Transverse colon (tissue), 4 donors: ENCODE measurements around the gene DLL4. TPM values are rescaled to one million over a fixed set of nuclear protein-coding genes. Genes with fewer than 3 reads are reported as not detected.

ENCODE experiments used
- DNase-seq: peaks from one replicate; pipeline ENCODE4 v3.0.0-alpha.2; 2019
- H3K27ac ChIP-seq, 4 donors: fragments of 200-600 bp; sonication (generic); 2 replicates each; pipeline ENCODE4 v1.5.1; 2016 to 2018; ENCODE audit warnings: inconsistent platforms in 4 of 4
- H3K27me3 ChIP-seq: fragments of 200-600 bp; sonication (generic); 2 replicates; pipeline ENCODE4 v1.5.1; 2017; ENCODE audit warnings: inconsistent platforms
- H3K36me3 ChIP-seq, 4 donors: fragments of 200-600 bp; sonication (generic); 2 replicates each; pipeline ENCODE4 v1.5.1; 2017 to 2019; ENCODE audit warnings: inconsistent platforms in 4 of 4
- H3K4me1 ChIP-seq, 4 donors: fragments of 200-600 bp; sonication (generic); 2 replicates each; pipeline ENCODE4 v1.5.1; 2017 to 2020; ENCODE audit warnings: inconsistent platforms in 4 of 4
- H3K4me3 ChIP-seq, 4 donors: fragments of 200-600 bp; sonication (generic); 1 replicate in 1 of 4; 2 replicates in 3 of 4; pipeline versions ENCODE4 v1.5.1 to v1.6.1; 2017 to 2019; ENCODE audit warnings: inconsistent platforms in 4 of 4
- H3K9me3 ChIP-seq, 2 donors: fragments of 200-600 bp; sonication (generic); 2 replicates each; pipeline ENCODE4 v1.5.1; 2017 to 2019; ENCODE audit warnings: inconsistent platforms in 2 of 2
- EP300 ChIP-seq: sonication (generic); formaldehyde crosslinking; IDR thresholded peaks from one replicate; pipeline ENCODE4 v1.6.1; 2017; ENCODE audit warnings: antibody characterized with exemption, low read depth
- POLR2A ChIP-seq: fragments of 450-650 bp; IDR thresholded peaks from one replicate; pipeline ENCODE4 v1.6.1; 2016; ENCODE audit warnings: antibody characterized with exemption, mild to moderate bottlenecking, moderate library complexity
- POLR2AphosphoS5 ChIP-seq, 3 donors: sonication (generic); formaldehyde crosslinking; IDR thresholded peaks; one replicate each; pipeline ENCODE4 v1.6.1; 2016; ENCODE audit warnings: antibody characterized with exemption in 3 of 3
- WGBS, 2 donors: methylation state at CpG; one replicate each; pipeline ENCODE4 v1.1.5; 2018; ENCODE audit warnings: low coverage in 1 of 2; 5-methylcytosine and 5-hydroxymethylcytosine counted together
- in situ Hi-C, 4 donors: fragments of 200-750 bp; cut with MboI; loops; one replicate each; pipeline versions ENCODE4 v1.15.0 to v1.15.1; 2017; ENCODE audit warnings: low sequenced_read_pairs in 3 of 4, low pct_ligation_motif_present in 1 of 4, low pct_unique_long_range_greater_than_20kb in 1 of 4
- intact Hi-C: fragments of 100-400 bp; cut with DNase I; formaldehyde crosslinking; loops from one replicate; pipeline ENCODE4 v1.15.1; 2023; ENCODE audit warnings: low total_unique reads
- total RNA-seq, 4 donors: library from RNA; depleted of rRNA; stranded (reverse); fragments of >200 nt; gene quantifications; one replicate each; pipeline ENCODE4 v1.1.0, GENCODE V29; 2016
- TF ChIP-seq, protein P1 (sequence below), 5 experiments: fragments of 200-600 bp in 3 of 5; fragments of 450-650 bp in 2 of 5; sonication (generic) in 3 of 5; IDR thresholded peaks; 1 replicate in 2 of 5; 2 replicates in 3 of 5; pipeline ENCODE4 v1.5.1; 2016 to 2017; ENCODE audit warnings: antibody characterized with exemption in 5 of 5, inconsistent platforms in 3 of 5, mild to moderate bottlenecking in 2 of 5, moderate library complexity in 1 of 5

DLL4 gene
- total RNA-seq, 4 donors from 2014 or later = 1.5 to 14.2 (median 10.2) TPM

DNA sequence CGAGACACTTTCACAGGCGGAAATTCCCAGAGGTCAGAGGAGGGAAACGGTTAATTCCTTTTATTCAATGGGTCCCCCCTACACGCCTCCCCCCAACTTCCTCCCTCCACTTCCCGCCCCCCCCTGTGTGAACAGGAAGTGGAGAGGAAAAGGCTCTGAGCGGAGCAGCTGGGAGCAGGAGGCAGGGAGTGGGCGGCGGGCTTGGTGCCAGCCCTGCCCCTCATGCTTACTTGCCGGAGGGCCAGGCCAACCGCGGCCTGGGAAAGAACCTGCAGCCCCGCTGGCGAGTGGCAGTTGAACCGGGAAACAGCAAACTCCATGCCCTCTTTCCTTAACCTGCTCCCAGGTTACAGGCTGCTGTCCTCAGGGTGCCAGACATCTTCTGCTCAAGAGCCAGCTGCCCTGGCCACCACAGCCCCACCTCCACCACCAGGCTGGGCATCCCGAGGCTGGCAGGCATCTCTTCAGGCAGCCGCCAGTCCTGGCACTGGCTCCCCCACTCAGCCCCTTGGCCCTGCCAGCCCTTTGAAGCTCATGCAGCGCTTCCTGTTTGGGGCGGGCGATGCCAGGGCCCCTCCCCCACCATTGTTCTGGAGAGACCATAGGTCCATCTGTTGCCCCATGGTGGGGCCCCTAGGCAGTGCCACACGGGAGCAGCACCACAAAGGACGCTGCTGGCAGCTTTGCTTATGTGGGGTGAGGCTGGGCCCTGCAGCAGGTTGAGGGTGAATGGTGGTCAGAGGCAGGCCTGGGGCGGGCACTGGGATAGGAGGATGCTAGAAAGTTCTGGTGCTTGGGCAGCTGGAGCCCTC lies 21.9 kb upstream of the DLL4 start:
- DNase-seq = peak; percentile 75
- intact Hi-C loops = no loop called here
- H3K4me1 ChIP-seq = peaks cover 24 to 57% (median 34%) of the 10 kb centered on the region in 4 donors

DNA sequence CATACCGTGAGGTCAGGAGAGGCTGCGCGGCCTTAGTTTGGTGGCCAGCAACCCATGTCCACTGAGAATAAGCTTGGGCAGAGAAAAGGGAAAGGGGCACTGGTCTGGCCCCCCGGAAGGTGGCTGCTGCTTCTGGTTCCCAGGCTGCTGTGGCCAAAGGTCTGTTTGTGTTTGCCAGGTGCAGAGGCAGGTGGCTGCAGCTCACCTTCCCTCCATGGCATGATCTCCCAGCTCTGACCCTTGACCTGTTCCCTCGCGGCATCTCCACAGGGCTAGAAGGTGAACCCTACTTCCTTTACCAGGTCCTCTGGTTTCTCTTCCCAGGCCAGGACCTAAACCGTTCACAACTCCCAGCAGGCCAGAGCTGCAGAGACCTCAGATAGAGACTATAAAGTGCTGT lies 21.0 kb upstream of the DLL4 start:
- no peak for DNase-seq
- Histone ChIP-seq H3K27ac (peak overlapping the region; percentile 89 to 97 (median 94)), H3K9me3 (no peaks in the 10 kb centered on the region), H3K4me3 (no peak overlapping the region), H3K27me3 (no peaks in the 10 kb centered on the region), H3K36me3 (no peaks in the 10 kb centered on the region), H3K4me1 (peaks cover 24 to 57% (median 34%) of the 10 kb centered on the region in 4 donors)
- intact Hi-C loops = no loop called here
- in situ Hi-C loops = loop anchor here (10.0 to 25.0 kb wide), 3 partner anchors 104 to 277 kb away; no protein-coding TSS in a partner anchor
- 65% methylated on average over 7 of the region's 7 CpGs; no CpG with 5 or more reads in 1 of the 2 donors for WGBS, 2 donors
- TF ChIP-seq POLR2A = no peak
- no peak for TF ChIP-seq EP300
- TF ChIP-seq POLR2AphosphoS5 (IDR thresholded peaks at IDR 0.05) = no peak
- TF ChIP-seq, protein P1, sequence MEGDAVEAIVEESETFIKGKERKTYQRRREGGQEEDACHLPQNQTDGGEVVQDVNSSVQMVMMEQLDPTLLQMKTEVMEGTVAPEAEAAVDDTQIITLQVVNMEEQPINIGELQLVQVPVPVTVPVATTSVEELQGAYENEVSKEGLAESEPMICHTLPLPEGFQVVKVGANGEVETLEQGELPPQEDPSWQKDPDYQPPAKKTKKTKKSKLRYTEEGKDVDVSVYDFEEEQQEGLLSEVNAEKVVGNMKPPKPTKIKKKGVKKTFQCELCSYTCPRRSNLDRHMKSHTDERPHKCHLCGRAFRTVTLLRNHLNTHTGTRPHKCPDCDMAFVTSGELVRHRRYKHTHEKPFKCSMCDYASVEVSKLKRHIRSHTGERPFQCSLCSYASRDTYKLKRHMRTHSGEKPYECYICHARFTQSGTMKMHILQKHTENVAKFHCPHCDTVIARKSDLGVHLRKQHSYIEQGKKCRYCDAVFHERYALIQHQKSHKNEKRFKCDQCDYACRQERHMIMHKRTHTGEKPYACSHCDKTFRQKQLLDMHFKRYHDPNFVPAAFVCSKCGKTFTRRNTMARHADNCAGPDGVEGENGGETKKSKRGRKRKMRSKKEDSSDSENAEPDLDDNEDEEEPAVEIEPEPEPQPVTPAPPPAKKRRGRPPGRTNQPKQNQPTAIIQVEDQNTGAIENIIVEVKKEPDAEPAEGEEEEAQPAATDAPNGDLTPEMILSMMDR (IDR thresholded peaks at IDR 0.05) = no peak

More for the DNA sequence above, 21.9 kb upstream of the DLL4 start:
- in situ Hi-C loops = loop anchor here (10.0 to 25.0 kb wide), 3 partner anchors 105 to 278 kb away; no protein-coding TSS in a partner anchor
- H3K27me3 ChIP-seq = no peaks in the 10 kb centered on the region
- peak overlapping the region; percentile 12 to 52 (median 34) for H3K4me3 ChIP-seq
- TF ChIP-seq EP300 (no peak), POLR2A (peak; percentile 34), POLR2AphosphoS5 (IDR thresholded peaks at IDR 0.05) (peak in 2 of 3 donors; percentile 28 to 38)
- peak overlapping the region; percentile 89 to 97 (median 94) for H3K27ac ChIP-seq
- H3K9me3 ChIP-seq = no peaks in the 10 kb centered on the region
- 18% methylated on average over 16 of the region's 22 CpGs; no CpG with 5 or more reads in 1 of the 2 donors for WGBS, 2 donors
- H3K36me3 ChIP-seq = peaks cover 0 to 6% (median 0%) of the 10 kb centered on the region in 4 donors

DNA sequence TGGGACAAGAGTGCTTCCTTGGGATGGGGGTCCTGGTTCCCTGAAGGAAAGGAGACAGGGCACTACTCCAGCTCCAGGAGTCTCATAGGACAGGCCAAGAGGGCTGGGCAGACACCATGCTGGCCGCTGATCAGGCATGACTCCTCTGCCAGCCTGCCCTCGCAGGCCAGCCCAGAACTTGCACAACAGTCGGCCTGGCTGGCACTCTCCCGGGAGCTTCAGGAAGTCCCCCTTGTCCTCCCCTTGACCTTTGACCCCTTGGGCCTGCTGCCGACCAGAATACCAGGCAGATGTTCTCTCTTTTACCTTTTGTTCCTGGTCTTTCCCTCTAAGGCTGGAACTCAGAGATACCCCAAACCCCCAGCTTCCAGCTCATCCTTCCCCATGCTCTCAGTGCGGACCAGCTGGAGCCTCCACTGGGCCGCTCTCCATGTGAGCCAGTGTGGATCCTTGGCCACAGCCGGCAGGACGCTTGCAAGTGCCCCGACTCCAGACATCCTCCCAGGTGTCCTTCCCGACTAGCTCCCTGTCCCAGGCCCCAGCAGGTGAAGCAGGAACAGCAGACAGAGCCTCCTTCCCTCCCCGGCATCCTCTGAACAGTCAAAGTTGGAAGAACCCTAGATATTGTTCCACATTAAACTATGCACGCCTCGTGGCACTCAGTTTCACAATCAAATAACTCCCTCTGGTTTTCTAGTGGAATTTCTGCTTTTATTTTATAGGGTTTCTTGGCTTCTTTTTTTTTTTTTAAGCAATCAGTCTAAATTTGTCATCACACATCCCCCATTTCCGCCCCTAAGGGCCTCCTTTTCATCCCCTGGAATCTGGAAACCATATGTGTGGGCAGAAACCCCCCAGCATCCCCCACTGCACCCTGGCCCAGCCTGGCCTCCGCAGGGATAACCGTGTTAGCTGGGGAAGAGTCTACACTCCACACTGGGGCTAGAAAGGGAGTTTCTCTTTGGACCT lies 19.2 kb upstream of the DLL4 start:
- TF ChIP-seq POLR2A = no peak
- no peak for TF ChIP-seq EP300
- no peak for TF ChIP-seq POLR2AphosphoS5 (IDR thresholded peaks at IDR 0.05)
- TF ChIP-seq, protein P1 (IDR thresholded peaks at IDR 0.05) = no peak
- in situ Hi-C loops = loop anchor here (10.0 to 25.0 kb wide), 3 partner anchors 102 to 275 kb away; no protein-coding TSS in a partner anchor
- WGBS, 2 donors = 70 to 77% methylated on average over 5 to 17 of the region's 17 CpGs
- H3K4me3 ChIP-seq = no peak overlapping the region
- peaks cover 24 to 43% (median 32%) of the 10 kb centered on the region in 4 donors for H3K4me1 ChIP-seq
- H3K27me3 ChIP-seq = no peaks in the 10 kb centered on the region
- H3K9me3 ChIP-seq = no peaks in the 10 kb centered on the region
- no peak for DNase-seq
- no peak overlapping the region for H3K27ac ChIP-seq
- H3K36me3 ChIP-seq = no peaks in the 10 kb centered on the region
- intact Hi-C loops = no loop called here

DNA sequence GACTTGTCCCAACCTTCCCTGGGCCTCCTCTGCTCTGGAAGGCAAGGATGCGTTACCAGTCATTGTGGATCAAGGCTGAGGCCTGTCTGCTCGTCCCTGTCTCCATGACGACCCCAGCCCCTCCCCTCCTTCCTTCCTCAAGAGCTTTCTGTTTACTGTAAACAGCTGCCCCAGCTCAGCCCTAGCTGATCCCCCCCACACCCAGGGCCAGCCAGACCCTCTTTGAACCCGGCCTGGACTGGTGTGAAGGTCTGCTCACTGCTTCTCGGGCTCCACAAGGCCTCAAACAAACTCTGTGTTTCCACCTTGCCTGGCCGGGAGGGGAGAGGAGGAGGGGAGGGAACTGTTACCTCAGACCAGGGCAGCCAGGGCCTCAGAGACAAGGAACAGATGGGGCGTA lies 18.0 kb upstream of the DLL4 start:
- Histone ChIP-seq H3K27me3 (no peaks in the 10 kb centered on the region), H3K4me1 (peaks cover 19 to 35% (median 25%) of the 10 kb centered on the region in 4 donors), H3K9me3 (no peaks in the 10 kb centered on the region), H3K27ac (no peak overlapping the region), H3K4me3 (no peak overlapping the region), H3K36me3 (no peaks in the 10 kb centered on the region)
- TF ChIP-seq POLR2AphosphoS5 (IDR thresholded peaks at IDR 0.05) (no peak), EP300 (no peak), POLR2A (no peak)
- TF ChIP-seq, protein P1 (IDR thresholded peaks at IDR 0.05) = no peak
- in situ Hi-C loops (loop anchor here in 1 of 4 donors (25.0 kb wide), 1 partner anchor 101 kb away; no protein-coding TSS in a partner anchor), intact Hi-C loops (no loop called here)
- DNase-seq = no peak
- 64% methylated on average over 7 of the region's 7 CpGs; no CpG with 5 or more reads in 1 of the 2 donors for WGBS, 2 donors
